Vagina (tissue), 2 donors: Measurements from ENCODE around the gene BIRC7.

ENCODE experiments used
- CTCF ChIP-seq, 3 experiments: fragments of 450-650 bp in 2 of 3; fragments of 200-600 bp in 1 of 3; sonication (generic) in 1 of 3; IDR thresholded peaks; one replicate each; pipeline ENCODE4 v1.5.1; 2017 to 2019; ENCODE audit warnings: antibody characterized with exemption in 3 of 3, mild to moderate bottlenecking in 2 of 3, moderate library complexity in 2 of 3
- POLR2AphosphoS5 ChIP-seq, 2 donors: sonication (generic); formaldehyde crosslinking; IDR thresholded peaks; one replicate each; pipeline ENCODE4 v1.9.0; 2017; ENCODE audit warnings: antibody characterized with exemption in 2 of 2, mild to moderate bottlenecking in 2 of 2, low read depth in 1 of 2; ENCODE audit not compliant: insufficient read depth in 1 of 2

DNA sequence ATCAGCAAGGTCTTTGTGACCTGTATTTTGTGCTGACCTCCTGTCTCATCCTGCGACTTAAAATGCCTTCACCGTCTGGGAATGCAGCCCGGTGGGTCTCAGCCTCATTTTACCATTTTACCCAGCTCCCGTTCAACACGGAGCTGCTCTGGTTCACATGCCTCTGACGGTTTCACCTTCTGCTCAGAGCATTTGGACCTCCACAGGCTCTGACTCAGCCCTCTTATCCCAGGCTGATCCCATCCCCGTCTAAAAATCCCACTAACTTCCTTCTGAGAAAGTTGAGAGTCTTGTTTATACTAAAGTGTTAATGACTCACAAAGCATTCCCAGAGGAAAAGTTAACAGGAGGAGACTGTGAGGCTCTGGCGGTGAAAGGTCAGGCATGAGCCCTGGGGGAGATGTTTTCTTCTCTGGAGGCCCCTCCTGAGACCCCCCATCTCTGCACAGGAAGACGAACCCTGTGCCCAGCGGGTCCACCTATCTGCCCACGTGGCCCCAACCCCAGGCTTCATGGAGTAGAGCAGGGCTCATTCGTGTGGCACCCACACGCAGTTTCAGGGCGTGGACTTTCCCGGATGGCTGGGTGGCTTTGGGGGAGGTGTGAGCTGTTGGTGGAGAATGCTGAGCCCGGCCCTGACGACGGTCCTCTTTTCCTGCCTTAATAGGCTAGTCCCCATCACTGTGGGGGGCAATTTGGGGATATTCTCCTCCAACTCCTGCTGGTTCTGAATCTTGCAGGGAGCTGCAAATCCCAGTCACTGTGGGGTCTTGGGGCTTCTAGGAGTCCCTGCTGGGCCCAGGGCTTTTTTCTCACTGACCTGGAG is 3.3 kb upstream of the BIRC7 start:
- TF ChIP-seq CTCF (IDR thresholded peaks at IDR 0.05) (no peak), POLR2AphosphoS5 (IDR thresholded peaks at IDR 0.05; ENCODE audit: insufficient read depth in 1 of 2, low read depth in 1 of 2) (no peak)
